Keratinocyte (primary cell): ENCODE data around the gene ZBTB44. TPM values are rescaled to one million over a fixed set of nuclear protein-coding genes. Genes with fewer than 3 reads are reported as not detected.
"Not testable (repeated sequence)": the region's sequence is repeated elsewhere in the genome, so short reads cannot be mapped to it uniquely, and the experiment has no call there.

Experiments used
- DNase-seq: peaks from one replicate; pipeline ENCODE4 v3.0.0-alpha.2; 2011; ENCODE audit warnings: low read depth, missing footprints, low spot score
- FAIRE-seq: peaks from 2 replicates; lab custom pipeline; 2011; peaks lifted over from hg19 to GRCh38; lab: Jason Lieb, UNC
- H2AFZ ChIP-seq: 2 replicates; pipeline ENCODE4 v1.6.0; 2012; ENCODE audit warnings: low read length, control low read depth, inconsistent platforms; ENCODE audit not compliant: control insufficient read depth
- H3K27ac ChIP-seq: 2 replicates; pipeline ENCODE4 v1.5.1; 2011; ENCODE audit warnings: low read length; ENCODE audit not compliant: control insufficient read depth, insufficient read depth
- H3K27me3 ChIP-seq: 3 replicates; pipeline ENCODE4 v1.6.0; 2011; ENCODE audit warnings: low read length; ENCODE audit not compliant: control insufficient read depth, insufficient read depth; ENCODE audit errors: extremely low read depth
- H3K36me3 ChIP-seq, 2 experiments: 2 replicates in 1 of 2; 3 replicates in 1 of 2; pipeline ENCODE4 v1.5.1; 2011; ENCODE audit warnings: low read length in 2 of 2, mild to moderate bottlenecking in 1 of 2; ENCODE audit not compliant: control insufficient read depth in 2 of 2, insufficient read depth in 2 of 2; ENCODE audit errors: extremely low read depth in 1 of 2
- H3K4me1 ChIP-seq: 3 replicates; pipeline ENCODE4 v1.5.1; 2011; ENCODE audit warnings: low read length; ENCODE audit not compliant: control insufficient read depth, insufficient read depth; ENCODE audit errors: extremely low read depth
- H3K4me2 ChIP-seq: 3 replicates; pipeline ENCODE4 v1.6.0; 2011; ENCODE audit warnings: low read depth, low read length; ENCODE audit not compliant: control insufficient read depth, insufficient read depth; ENCODE audit errors: extremely low read depth
- H3K4me3 ChIP-seq, 3 experiments: fragments of 200-600 bp in 1 of 3; sonication (generic) in 1 of 3; 2 replicates in 2 of 3; 3 replicates in 1 of 3; pipeline ENCODE4 v1.5.1; 2011 to 2016; ENCODE audit warnings: low read length in 3 of 3, mild to moderate bottlenecking in 3 of 3, control low read depth in 2 of 3, inconsistent platforms in 1 of 3, low read depth in 1 of 3, mixed read lengths in 1 of 3, mixed run types in 1 of 3, moderate library complexity in 1 of 3; ENCODE audit not compliant: control insufficient read depth in 2 of 3, insufficient read depth in 2 of 3; ENCODE audit errors: extremely low read depth in 1 of 3
- H3K79me2 ChIP-seq: 2 replicates; pipeline ENCODE4 v1.6.0; 2012; ENCODE audit warnings: low read length; ENCODE audit not compliant: control insufficient read depth, insufficient read depth
- H3K9ac ChIP-seq: 3 replicates; pipeline ENCODE4 v1.6.0; 2011; ENCODE audit warnings: low read length; ENCODE audit not compliant: control insufficient read depth, insufficient read depth; ENCODE audit errors: extremely low read depth
- H3K9me1 ChIP-seq: 3 replicates; pipeline ENCODE4 v1.6.0; 2011; ENCODE audit warnings: low read length; ENCODE audit not compliant: control insufficient read depth, insufficient read depth; ENCODE audit errors: extremely low read depth
- H3K9me3 ChIP-seq: 2 replicates; pipeline ENCODE4 v1.5.1; 2012; ENCODE audit warnings: low read depth, low read length; ENCODE audit not compliant: control insufficient read depth
- H4K20me1 ChIP-seq: 3 replicates; pipeline ENCODE4 v1.6.0; 2011; ENCODE audit warnings: low read length; ENCODE audit not compliant: control insufficient read depth, insufficient read depth; ENCODE audit errors: extremely low read depth
- EZH2 ChIP-seq: IDR thresholded peaks from one replicate; pipeline ENCODE4 v1.6.1; 2012; ENCODE audit warnings: inconsistent platforms, mild to moderate bottlenecking, low read length, moderate library complexity
- dilution Hi-C: fragments of 300-500 bp; cut with MboI; formaldehyde crosslinking; loops from one replicate; pipeline ENCODE4 v1.7.0; 2020; ENCODE audit warnings: low sequenced_read_pairs; ENCODE audit not compliant: extremely low pct_ligation_motif_present
- polyA plus RNA-seq, 5 experiments: library from polyadenylated mRNA; depleted of rRNA in 3 of 5; stranded (reverse) in 3 of 5; stranded (forward) in 1 of 5; unstranded in 1 of 5; fragments of >200 nt; gene quantifications; 1 replicate in 1 of 5; 2 replicates in 3 of 5; 3 replicates in 1 of 5; pipeline versions ENCODE4 v1.2.1 to v1.2.3, GENCODE V29; 2011 to 2012; ENCODE audit warnings: missing spikeins in 2 of 5, low read depth in 1 of 5, low replicate concordance in 1 of 5
- TF ChIP-seq, protein P1 (sequence below), 3 experiments: IDR thresholded peaks in 1 of 3; conservative IDR thresholded peaks in 1 of 3; optimal IDR thresholded peaks in 1 of 3; 2 replicates in 2 of 3; 3 replicates in 1 of 3; pipeline versions ENCODE3 to v1.5.1; 2011; ENCODE audit warnings: low read length in 3 of 3, mild to moderate bottlenecking in 3 of 3, moderate library complexity in 2 of 3, control low read depth in 1 of 3, inconsistent platforms in 1 of 3; ENCODE audit not compliant: insufficient read depth in 2 of 3; ENCODE audit errors: extremely low read depth in 1 of 3

Gene ZBTB44
- polyA plus RNA-seq, 1 donor (not counting 4 experiments of a cell fraction or from before 2014, with no cell fraction given) = 16.8 TPM

- no peak for DNase-seq
- H3K27me3 ChIP-seq = no peaks in the 10 kb centered on the region
- H3K9ac ChIP-seq = no peak overlapping the region
- H3K4me3 ChIP-seq = no peak overlapping the region
- TF ChIP-seq, protein P1, sequence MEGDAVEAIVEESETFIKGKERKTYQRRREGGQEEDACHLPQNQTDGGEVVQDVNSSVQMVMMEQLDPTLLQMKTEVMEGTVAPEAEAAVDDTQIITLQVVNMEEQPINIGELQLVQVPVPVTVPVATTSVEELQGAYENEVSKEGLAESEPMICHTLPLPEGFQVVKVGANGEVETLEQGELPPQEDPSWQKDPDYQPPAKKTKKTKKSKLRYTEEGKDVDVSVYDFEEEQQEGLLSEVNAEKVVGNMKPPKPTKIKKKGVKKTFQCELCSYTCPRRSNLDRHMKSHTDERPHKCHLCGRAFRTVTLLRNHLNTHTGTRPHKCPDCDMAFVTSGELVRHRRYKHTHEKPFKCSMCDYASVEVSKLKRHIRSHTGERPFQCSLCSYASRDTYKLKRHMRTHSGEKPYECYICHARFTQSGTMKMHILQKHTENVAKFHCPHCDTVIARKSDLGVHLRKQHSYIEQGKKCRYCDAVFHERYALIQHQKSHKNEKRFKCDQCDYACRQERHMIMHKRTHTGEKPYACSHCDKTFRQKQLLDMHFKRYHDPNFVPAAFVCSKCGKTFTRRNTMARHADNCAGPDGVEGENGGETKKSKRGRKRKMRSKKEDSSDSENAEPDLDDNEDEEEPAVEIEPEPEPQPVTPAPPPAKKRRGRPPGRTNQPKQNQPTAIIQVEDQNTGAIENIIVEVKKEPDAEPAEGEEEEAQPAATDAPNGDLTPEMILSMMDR (optimal IDR thresholded peaks at IDR 0.05 in 1 of 3, IDR thresholded peaks at IDR 0.05 in 1 of 3, conservative IDR thresholded peaks at IDR 0.05 in 1 of 3; ENCODE audit: extremely low read depth in 1 of 3, insufficient read depth in 2 of 3, low read length in 3 of 3) = no peak
- TF ChIP-seq EZH2 = no peak
- H3K36me3 ChIP-seq = no peaks in the 10 kb centered on the region
- H3K9me3 ChIP-seq = peaks cover 2% of the 10 kb centered on the region
- dilution Hi-C loops = no loop called here
- FAIRE-seq = no peak
- H2AFZ ChIP-seq = no peak overlapping the region
- no peaks in the 10 kb centered on the region for H4K20me1 ChIP-seq
- H3K27ac ChIP-seq = no peak overlapping the region
- no peaks in the 10 kb centered on the region for H3K9me1 ChIP-seq
- H3K4me2 ChIP-seq = no peak overlapping the region
- no peaks in the 10 kb centered on the region for H3K4me1 ChIP-seq
- no peaks in the 10 kb centered on the region for H3K79me2 ChIP-seq
These were observed 23.9 kb upstream of the ZBTB44 start for GRCh38 chr11:130338667-130339066.

DNA sequence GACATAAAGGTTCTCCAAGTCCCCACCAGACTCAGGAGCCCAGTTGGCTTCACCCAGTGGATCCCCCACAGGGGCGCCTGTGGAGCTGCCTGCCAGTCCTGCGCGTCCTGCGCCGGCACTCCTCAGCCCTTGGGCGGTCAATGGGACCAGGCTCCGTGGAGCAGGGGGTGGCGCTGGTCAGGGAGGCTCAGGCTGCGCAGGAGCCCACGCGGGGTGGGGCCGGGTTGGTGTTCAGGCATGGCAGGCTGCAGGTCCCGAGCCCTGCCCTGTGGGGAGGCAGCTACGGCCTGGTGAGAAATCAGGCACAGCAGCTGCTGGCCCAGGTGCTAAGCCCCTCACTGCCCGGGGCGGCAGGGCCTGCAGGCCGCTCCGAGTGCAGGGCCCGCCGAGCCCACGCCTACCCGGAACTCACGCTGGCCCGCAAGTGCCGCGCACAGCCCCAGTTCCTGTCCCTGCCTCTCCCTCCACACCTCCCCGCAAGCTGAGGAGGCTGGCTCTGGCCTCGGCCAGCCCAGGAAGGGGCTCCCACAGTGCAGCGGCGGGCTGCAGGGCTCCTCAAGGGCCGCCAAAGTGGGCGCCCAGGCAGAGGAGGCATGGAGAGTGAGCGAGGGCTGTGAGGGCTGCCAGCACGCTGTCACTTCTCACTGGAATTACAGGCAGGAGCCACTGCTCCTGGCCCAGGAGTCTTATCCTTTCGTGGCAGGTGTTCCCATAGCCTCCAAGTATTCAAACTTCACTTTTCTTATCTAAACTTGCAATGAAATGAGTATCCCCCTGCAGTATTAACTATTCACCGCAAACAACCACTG, 22.8 kb upstream of the ZBTB44 start:
- no peak overlapping the region for H2AFZ ChIP-seq
- H3K36me3 ChIP-seq = no peaks in the 10 kb centered on the region
- no peak overlapping the region for H3K4me3 ChIP-seq
- no peak overlapping the region for H3K9ac ChIP-seq
- H3K27me3 ChIP-seq = no peaks in the 10 kb centered on the region
- no peaks in the 10 kb centered on the region for H3K9me1 ChIP-seq
- no peaks in the 10 kb centered on the region for H3K4me1 ChIP-seq
- no peak overlapping the region for H3K4me2 ChIP-seq
- no peaks in the 10 kb centered on the region for H3K79me2 ChIP-seq
- dilution Hi-C loops = no loop called here
- FAIRE-seq (no peak), DNase-seq (no peak)
- no peak for TF ChIP-seq EZH2
- TF ChIP-seq, protein P1 (optimal IDR thresholded peaks at IDR 0.05 in 1 of 3, IDR thresholded peaks at IDR 0.05 in 1 of 3, conservative IDR thresholded peaks at IDR 0.05 in 1 of 3; ENCODE audit: extremely low read depth in 1 of 3, insufficient read depth in 2 of 3, low read length in 3 of 3) = no peak
- H3K27ac ChIP-seq = no peak overlapping the region
- peaks cover 2% of the 10 kb centered on the region for H3K9me3 ChIP-seq
- H4K20me1 ChIP-seq = no peaks in the 10 kb centered on the region

- H3K4me2 ChIP-seq, H3K4me3 ChIP-seq, H2AFZ ChIP-seq, DNase-seq, dilution Hi-C loops, H3K9ac ChIP-seq, FAIRE-seq, H4K20me1 ChIP-seq, H3K9me1 ChIP-seq, H3K79me2 ChIP-seq, H3K36me3 ChIP-seq, H3K27me3 ChIP-seq, H3K9me3 ChIP-seq, H3K27ac ChIP-seq, H3K4me1 ChIP-seq: not testable (repeated sequence)
These were observed 16.7 kb upstream of the ZBTB44 start for GRCh38 chr11:130331397-130331796.
